ENCODE data around the gene SERPINB3.
"Not testable (repeated sequence)": the region's sequence is repeated elsewhere in the genome, so short reads cannot be mapped to it uniquely, and the experiment has no call there.

The SERPINB3 gene

GRCh38 chr18:63661750-63662149, at the start of gene SERPINB3:
TSS of gene SERPINB3 (minus strand) at chr18:63661893. CDS start at chr18:63661216, 677 bp downstream.
- not testable (repeated sequence) for DNase-seq (ENCODE audit: low read depth)

GRCh38 chr18:63708650-63709049, 47.0 kb upstream of the SERPINB3 start:
- DNase-seq (ENCODE audit: low read depth), result peak; percentile 87
- no peak overlapping the region for H3K4me3 ChIP-seq (ENCODE audit: low read depth, low read length)

More at GRCh38 chr18:63661750-63662149, at the start of gene SERPINB3:
- not testable (repeated sequence) for H3K4me3 ChIP-seq (ENCODE audit: low read depth, low read length)

GRCh38 chr18:63707816-63708215, 46.1 kb upstream of the SERPINB3 start:
- DNase-seq (ENCODE audit: low read depth), result no peak
- no peak overlapping the region for H3K4me3 ChIP-seq (ENCODE audit: low read depth, low read length)

- no peak overlapping the region for H3K4me3 ChIP-seq (ENCODE audit: low read depth, low read length)
- DNase-seq (ENCODE audit: low read depth), result no peak
These were observed 43.7 kb upstream of the SERPINB3 start for GRCh38 chr18:63705401-63705800.

GRCh38 chr18:63702660-63703059, 41.0 kb upstream of the SERPINB3 start, which contains the start of gene SERPINB11:
TSS of gene SERPINB11 (plus strand) at chr18:63702960. CDS start at chr18:63710194, 7,234 bp downstream.
- no peak within 1 kb of the TSS for H3K4me3 ChIP-seq (ENCODE audit: low read depth, low read length)

GRCh38 chr18:63701952-63702351, 40.3 kb upstream of the SERPINB3 start:
- DNase-seq (ENCODE audit: low read depth), result no peak
- H3K4me3 ChIP-seq (ENCODE audit: low read depth, low read length), result no peak overlapping the region

More at GRCh38 chr18:63702660-63703059, 41.0 kb upstream of the SERPINB3 start, which contains the start of gene SERPINB11:
- no peak for DNase-seq (ENCODE audit: low read depth)

- H3K4me3 ChIP-seq (ENCODE audit: low read depth, low read length), result no peak overlapping the region
- DNase-seq (ENCODE audit: low read depth), result no peak
These were observed 38.8 kb upstream of the SERPINB3 start for GRCh38 chr18:63700501-63700900.

GRCh38 chr18:63697097-63697660, 35.5 kb upstream of the SERPINB3 start:
- no peak for DNase-seq (ENCODE audit: low read depth)
- no peak overlapping the region for H3K4me3 ChIP-seq (ENCODE audit: low read depth, low read length)

GRCh38 chr18:63689064-63689463, 27.4 kb upstream of the SERPINB3 start:
- no peak overlapping the region for H3K4me3 ChIP-seq (ENCODE audit: low read depth, low read length)
- no peak for DNase-seq (ENCODE audit: low read depth)

- DNase-seq (ENCODE audit: low read depth), result no peak
These were observed 25.2 kb upstream of the SERPINB3 start for GRCh38 chr18:63686871-63687270.

GRCh38 chr18:63684718-63685117, 23.0 kb upstream of the SERPINB3 start:
- DNase-seq (ENCODE audit: low read depth), result no peak
- no peak overlapping the region for H3K4me3 ChIP-seq (ENCODE audit: low read depth, low read length)

More at GRCh38 chr18:63686871-63687270, 25.2 kb upstream of the SERPINB3 start:
- no peak overlapping the region for H3K4me3 ChIP-seq (ENCODE audit: low read depth, low read length)

GRCh38 chr18:63683890-63684289, 22.2 kb upstream of the SERPINB3 start:
- no peak overlapping the region for H3K4me3 ChIP-seq (ENCODE audit: low read depth, low read length)
- no peak for DNase-seq (ENCODE audit: low read depth)

GRCh38 chr18:63683152-63683551, 21.5 kb upstream of the SERPINB3 start:
- no peak overlapping the region for H3K4me3 ChIP-seq (ENCODE audit: low read depth, low read length)
- peak; percentile 99 for DNase-seq (ENCODE audit: low read depth)

- no peak for DNase-seq (ENCODE audit: low read depth)
- no peak overlapping the region for H3K4me3 ChIP-seq (ENCODE audit: low read depth, low read length)
These were observed 20.0 kb upstream of the SERPINB3 start for GRCh38 chr18:63681449-63682340.

- no peak overlapping the region for H3K4me3 ChIP-seq (ENCODE audit: low read depth, low read length)
- no peak for DNase-seq (ENCODE audit: low read depth)
These were observed 18.3 kb upstream of the SERPINB3 start for GRCh38 chr18:63679820-63680606.

- no peak overlapping the region for H3K4me3 ChIP-seq (ENCODE audit: low read depth, low read length)
- peak; percentile 79 for DNase-seq (ENCODE audit: low read depth)
These were observed 16.0 kb upstream of the SERPINB3 start for GRCh38 chr18:63677500-63678225.

- no peak overlapping the region for H3K4me3 ChIP-seq (ENCODE audit: low read depth, low read length)
- DNase-seq (ENCODE audit: low read depth), result no peak
These were observed 15.0 kb upstream of the SERPINB3 start for GRCh38 chr18:63676526-63677323.

GRCh38 chr18:63664571-63664970, 2.9 kb upstream of the SERPINB3 start:
- no peak for DNase-seq (ENCODE audit: low read depth)
- no peak overlapping the region for H3K4me3 ChIP-seq (ENCODE audit: low read depth, low read length)
